HG03521 (cell line): ENCODE results near the gene ODAPH.
"Not testable (repeated sequence)": the region's sequence is repeated elsewhere in the genome, so short reads cannot be mapped to it uniquely, and the experiment has no call there.

Experiments
- ATAC-seq: cut with Tn5 transposase; IDR thresholded peaks from one replicate; pipeline ENCODE4 v1.9.1; 2021; ENCODE audit warnings: mild to moderate bottlenecking, moderate library complexity; ENCODE audit not compliant: unreplicated experiment

Gene ODAPH

DNA sequence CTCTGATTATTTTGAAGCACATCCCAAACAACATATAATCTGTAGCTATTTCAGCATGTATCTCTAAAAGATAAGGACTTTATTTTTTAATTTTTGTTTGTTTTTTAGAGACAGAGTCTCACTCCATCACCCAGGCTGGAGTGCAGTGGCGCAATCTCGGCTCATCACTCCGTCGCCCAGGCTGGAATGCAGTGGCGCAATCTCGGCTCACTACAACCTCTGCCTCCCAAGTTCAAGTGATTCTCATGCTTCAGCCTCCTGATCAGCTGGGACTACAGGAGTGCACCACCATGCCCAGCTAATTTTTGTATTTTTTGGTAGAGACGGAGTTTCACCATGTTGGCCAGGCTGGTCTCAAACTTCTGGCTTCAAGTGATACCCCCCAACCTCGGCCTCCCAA is 11.6 kb upstream of the ODAPH start:
- not testable (repeated sequence) for ATAC-seq

GRCh38 chr4:75544870-75545269 is 11.0 kb upstream of the ODAPH start:
- ATAC-seq = no peak

- ATAC-seq = no peak
Observed at GRCh38 chr4:75545526-75545925, 10.3 kb upstream of the ODAPH start.

- no peak for ATAC-seq
Observed at GRCh38 chr4:75547647-75548387, 8.0 kb upstream of the ODAPH start.

DNA sequence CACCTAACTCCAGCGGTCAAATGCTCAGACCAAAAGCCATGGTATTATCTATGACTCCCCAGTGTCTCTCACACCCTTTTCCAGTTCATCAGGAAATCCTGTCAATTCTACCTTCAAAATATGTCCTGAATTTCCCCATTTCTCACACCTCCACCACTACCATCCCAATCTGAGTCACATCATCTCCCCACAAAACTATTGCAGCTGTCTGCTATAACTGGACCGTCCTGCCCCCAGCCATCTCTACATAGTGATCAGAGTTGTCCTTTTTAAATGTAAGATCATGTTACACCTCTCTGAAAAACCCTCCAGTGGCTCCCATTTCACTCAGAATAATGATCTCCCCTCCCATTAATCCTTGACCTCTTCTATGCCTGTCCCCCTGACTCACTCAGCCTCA is 6.8 kb upstream of the ODAPH start:
- no peak for ATAC-seq

GRCh38 chr4:75552452-75552851 is 3.4 kb upstream of the ODAPH start:
- ATAC-seq = no peak

DNA sequence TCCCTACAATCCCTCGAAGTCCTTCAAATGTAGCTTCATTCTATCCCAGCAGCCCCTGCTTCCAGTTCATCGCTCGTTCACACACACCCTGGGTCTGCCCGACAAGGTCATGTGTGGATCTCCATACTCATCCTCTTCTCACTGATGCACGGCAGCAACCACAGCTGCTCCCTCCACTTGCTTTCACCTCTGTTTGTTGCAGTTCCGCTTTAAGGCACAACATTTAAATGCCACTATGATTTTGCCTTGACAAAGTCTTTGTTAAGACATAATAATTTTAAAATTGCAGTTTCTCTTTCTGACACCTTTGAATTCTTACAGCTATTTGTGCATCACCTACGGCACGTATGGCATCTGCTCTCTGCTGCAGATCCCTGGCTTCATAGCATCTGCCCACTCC is 1.8 kb downstream of the ODAPH start:
- ATAC-seq = no peak

- no peak for ATAC-seq
Observed at GRCh38 chr4:75561789-75562188, 5.9 kb downstream of the ODAPH start.

- ATAC-seq = no peak
Observed at GRCh38 chr4:75564023-75564422, 8.2 kb downstream of the ODAPH start.

DNA sequence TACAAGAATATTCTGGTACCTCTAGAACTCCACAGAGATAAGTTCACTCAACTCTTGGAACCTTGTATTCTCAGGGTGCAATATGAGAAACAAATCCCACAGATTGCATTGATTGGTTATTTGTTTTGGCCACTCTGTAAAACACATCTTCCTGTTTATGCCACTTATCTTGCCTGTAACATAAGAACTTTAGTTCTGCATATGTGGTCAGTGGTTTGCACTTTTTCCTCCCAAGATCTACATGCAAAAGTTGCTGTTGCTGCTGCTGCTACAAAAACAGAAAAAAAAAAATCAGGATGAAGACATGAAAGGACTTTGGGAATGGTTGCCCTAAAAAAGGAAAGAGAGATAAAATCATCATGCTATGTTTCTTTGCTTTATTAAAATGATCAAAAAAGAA is 9.6 kb downstream of the ODAPH start:
- no peak for ATAC-seq

DNA sequence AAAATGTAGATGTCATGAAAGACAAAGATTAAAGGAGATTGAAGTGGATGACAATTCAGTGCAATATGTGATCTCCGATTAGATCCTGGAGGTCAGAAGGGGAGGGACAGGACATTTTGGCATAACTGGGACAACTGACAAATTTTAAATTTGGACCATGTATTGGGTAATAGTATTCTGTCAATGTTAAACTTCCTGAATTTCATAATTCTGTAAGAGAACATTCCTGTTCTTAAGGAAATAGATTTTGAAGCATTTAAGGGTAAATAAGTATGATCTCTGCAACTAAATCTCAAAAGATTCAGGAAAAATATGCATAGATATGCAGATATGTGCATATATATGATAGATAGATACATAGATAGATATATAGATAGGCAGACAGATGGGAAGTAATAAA is 11.0 kb downstream of the ODAPH start:
- no peak for ATAC-seq

DNA sequence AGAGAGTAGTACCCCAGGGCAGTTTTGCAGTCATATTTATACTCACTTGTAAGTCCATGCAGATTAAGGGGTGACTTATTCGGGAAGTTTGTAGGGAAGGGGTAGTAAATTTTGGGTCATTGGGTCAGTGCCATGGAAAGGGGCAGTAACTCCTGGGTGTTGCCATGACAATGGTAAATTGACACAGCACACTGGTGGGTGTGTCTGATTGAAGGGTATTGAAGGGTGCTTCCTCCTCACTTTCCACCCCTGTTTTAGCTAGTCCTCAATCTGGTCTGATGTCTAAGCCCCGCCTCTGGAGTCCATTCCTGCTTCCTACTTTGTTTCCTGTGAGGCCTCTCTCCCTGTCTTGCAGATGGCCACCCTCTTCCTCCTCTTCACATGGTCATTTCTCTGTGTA is 11.9 kb downstream of the ODAPH start:
- no peak for ATAC-seq

GRCh38 chr4:75584067-75584466 is 28.2 kb downstream of the ODAPH start:
- ATAC-seq = no peak

DNA sequence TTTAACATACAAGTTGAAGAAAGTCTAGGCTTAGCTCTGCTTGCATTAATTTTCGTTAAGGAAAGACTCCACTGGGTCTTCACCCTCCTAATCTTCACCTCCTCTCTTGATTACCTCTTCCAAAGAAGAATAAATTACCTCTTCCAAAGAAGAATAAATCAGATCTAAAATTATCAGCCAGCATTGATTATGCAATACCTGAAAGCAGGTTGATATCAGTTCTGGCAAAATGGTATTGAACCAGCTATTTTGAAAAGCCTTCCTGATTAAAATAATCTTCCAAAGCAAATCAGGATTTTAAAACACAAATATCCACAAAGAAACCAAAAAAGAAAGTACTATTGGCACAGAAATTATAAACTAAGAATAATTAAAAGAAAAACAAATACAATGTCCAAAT is 37.5 kb downstream of the ODAPH start:
- no peak for ATAC-seq

DNA sequence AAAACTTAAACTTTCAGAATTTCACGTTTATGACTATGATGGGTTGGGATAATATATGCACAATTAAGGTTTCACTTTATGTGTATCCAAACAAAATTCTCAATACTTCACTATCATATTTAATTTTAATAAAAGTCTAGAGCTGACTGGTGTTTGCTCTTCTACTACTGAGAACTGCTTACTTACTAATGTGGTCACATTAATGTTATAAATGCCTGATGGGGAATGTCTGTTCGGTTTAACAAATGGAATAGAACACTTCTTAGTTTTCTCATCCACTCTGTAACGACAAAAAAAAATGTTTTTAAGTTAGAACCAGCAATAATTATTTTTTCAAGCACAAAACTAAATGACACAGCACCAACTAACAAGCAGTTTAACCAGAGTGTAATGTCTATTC is 40.2 kb downstream of the ODAPH start:
- ATAC-seq = no peak

DNA sequence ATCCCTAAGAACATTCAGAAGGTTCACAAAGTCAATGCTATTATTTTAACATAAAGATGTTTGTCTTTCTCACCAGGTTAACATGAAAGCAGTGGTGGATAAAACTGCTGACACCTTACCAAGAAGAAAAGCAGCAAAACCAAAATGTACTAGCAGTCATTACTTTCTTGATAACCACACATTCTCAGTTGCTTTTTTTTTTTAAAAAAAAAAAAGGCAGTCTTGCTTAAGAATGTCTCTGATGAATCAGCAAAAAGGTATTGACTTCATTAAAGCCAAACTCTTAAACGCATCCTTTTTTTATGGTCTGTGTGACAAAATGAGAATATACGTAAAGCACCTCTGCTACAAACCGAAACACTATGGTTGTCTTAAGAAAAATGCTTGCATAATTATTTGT is 42.5 kb downstream of the ODAPH start:
- ATAC-seq = no peak

DNA sequence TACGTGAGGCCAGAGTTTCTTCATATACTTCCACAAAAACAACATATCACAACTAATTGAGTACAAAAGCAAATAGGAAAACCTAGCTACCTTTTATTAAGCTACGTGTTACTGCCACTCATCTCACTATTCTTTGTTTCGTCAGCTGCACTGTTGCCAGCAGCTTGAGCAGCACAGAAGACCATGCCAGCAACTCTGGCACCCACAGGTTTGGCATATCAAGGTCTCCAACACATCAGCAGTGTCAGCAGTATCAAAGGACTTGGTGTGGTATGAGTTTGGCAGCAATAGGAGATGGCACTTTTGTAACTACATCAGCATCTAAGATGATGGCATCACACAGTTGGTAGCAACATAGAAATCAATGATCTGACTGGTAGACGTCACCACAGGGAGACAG is 43.8 kb downstream of the ODAPH start:
- no peak for ATAC-seq

DNA sequence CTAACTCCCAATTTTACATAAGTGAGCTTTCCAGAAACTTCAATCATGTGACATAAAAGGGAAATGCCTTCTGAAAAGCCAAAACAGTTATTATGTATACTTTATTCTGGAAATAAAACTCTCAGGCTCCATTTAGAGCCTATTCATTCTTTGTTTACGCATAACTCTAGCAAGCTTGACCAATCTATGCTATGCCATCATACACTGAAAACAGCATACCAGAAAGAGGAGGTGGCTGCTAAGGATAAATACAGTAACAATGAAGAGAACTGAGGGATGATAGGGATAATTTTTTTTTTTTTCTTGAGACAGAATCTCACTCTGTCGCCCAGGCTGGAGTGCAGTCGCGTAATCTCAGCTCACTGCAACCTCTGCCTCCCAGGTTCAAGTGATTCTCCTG is 50.1 kb downstream of the ODAPH start:
- ATAC-seq = no peak

DNA sequence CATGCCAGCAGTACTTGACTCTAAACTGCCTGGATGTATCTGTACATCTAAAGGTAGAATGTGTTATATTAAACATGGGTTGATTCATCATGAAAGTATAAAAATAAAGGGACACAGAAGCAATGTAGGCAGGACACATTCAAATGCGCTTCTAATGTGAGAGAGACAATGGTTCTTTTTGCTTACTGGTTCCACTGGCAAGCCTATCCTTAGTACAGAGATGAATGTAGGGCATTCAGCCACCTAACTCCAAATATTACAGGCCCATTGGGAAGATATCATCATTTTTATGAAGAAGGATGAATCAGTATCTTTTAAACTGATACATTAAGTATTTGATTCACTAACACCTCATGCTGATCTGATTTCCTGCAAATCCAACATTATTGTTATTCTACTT is 56.4 kb downstream of the ODAPH start:
- ATAC-seq = no peak
